NCI-H2196 (cell line): ENCODE data around the gene TM4SF4.

ENCODE experiments used
- DNase-seq: peaks from one replicate; lab custom pipeline; 2025; ENCODE audit not compliant: unreplicated experiment; lab: John Stamatoyannopoulos, UW

The TM4SF4 gene

GRCh38 chr3:149542375-149543312 lies 68.1 kb downstream of the TM4SF4 start:
- no peak for DNase-seq

- no peak for DNase-seq
These were observed 70.6 kb downstream of the TM4SF4 start for GRCh38 chr3:149545049-149545448.

GRCh38 chr3:149547413-149547812 lies 72.9 kb downstream of the TM4SF4 start:
- no peak for DNase-seq

GRCh38 chr3:149547954-149548668 lies 73.6 kb downstream of the TM4SF4 start:
- DNase-seq = no peak

- DNase-seq = no peak
These were observed 74.2 kb downstream of the TM4SF4 start for GRCh38 chr3:149548669-149549065.

- no peak for DNase-seq
These were observed 77.0 kb downstream of the TM4SF4 start for GRCh38 chr3:149551500-149551899.

GRCh38 chr3:149552700-149553099 lies 78.2 kb downstream of the TM4SF4 start:
- no peak for DNase-seq
